ENCODE measurements around the gene LZTR1. TPM values are rescaled to one million over a fixed set of nuclear protein-coding genes. Genes with fewer than 3 reads are reported as not detected.

The LZTR1 gene
- total and polyA plus RNA-seq, 11 donors: 18.4 to 41.9 (median 26.6) TPM

- Histone ChIP-seq H3K9me3 (no peaks in the 10 kb centered on the region), H3K4me1 (peaks cover 0 to 17% (median 6%) of the 10 kb centered on the region in 12 donors), H3K36me3 (no peaks in the 10 kb centered on the region), H3K27ac (no peak overlapping the region), H3K4me3 (no peak overlapping the region), H3K27me3 (peaks cover 9 to 52% (median 22%) of the 10 kb centered on the region in 9 donors)
- TF ChIP-seq POLR2A (IDR thresholded peaks at IDR 0.05): no peak
- no peak for TF ChIP-seq CTCF (IDR thresholded peaks at IDR 0.05)
- intact Hi-C loops (cut with DNase I): loop anchor here in 1 of 10 donors (10.0 kb wide), 1 partner anchor 65 kb away; no protein-coding TSS in a partner anchor
- 86 to 91% (median 87%) methylated on average over 15 of the region's 15 CpGs for WGBS, 4 donors
- ATAC-seq: no peak
- DNase-seq: no peak
These were observed 47.9 kb downstream of the LZTR1 start for GRCh38 chr22:21030032-21030431.

- H3K27ac ChIP-seq: no peak overlapping the region
- TF ChIP-seq POLR2A (IDR thresholded peaks at IDR 0.05): no peak
- no peak for TF ChIP-seq CTCF (IDR thresholded peaks at IDR 0.05)
- H3K4me3 ChIP-seq: no peak overlapping the region
- ATAC-seq: no peak
- no peaks in the 10 kb centered on the region for H3K9me3 ChIP-seq
- peaks cover 9 to 52% (median 22%) of the 10 kb centered on the region in 9 donors for H3K27me3 ChIP-seq
- 91 to 93% (median 92%) methylated on average over 39 to 40 of the region's 40 CpGs for WGBS, 4 donors
- no peaks in the 10 kb centered on the region for H3K36me3 ChIP-seq
- no peak for DNase-seq
- H3K4me1 ChIP-seq: peaks cover 0 to 17% (median 6%) of the 10 kb centered on the region in 12 donors
- intact Hi-C loops (cut with DNase I): loop anchor here in 1 of 10 donors (10.0 kb wide), 1 partner anchor 64 kb away; no protein-coding TSS in a partner anchor
These were observed 48.8 kb downstream of the LZTR1 start for GRCh38 chr22:21030621-21031544.

- Histone ChIP-seq H3K9me3 (no peaks in the 10 kb centered on the region), H3K4me1 (peaks cover 0 to 17% (median 6%) of the 10 kb centered on the region in 12 donors), H3K27me3 (peaks cover 9 to 52% (median 22%) of the 10 kb centered on the region in 9 donors), H3K27ac (no peak overlapping the region), H3K4me3 (peak overlapping the region in 5 of 12 donors; percentile 41 to 51 (median 49)), H3K36me3 (no peaks in the 10 kb centered on the region)
- DNase-seq (no peak), ATAC-seq (peak in 1 of 4 donors; percentile 5)
- WGBS, 4 donors: 76 to 90% (median 86%) methylated on average over 9 to 18 of the region's 18 CpGs
- intact Hi-C loops (cut with DNase I): loop anchor here in 1 of 10 donors (10.0 kb wide), 1 partner anchor 63 kb away; no protein-coding TSS in a partner anchor
- TF ChIP-seq CTCF (IDR thresholded peaks at IDR 0.05): no peak
- TF ChIP-seq POLR2A (IDR thresholded peaks at IDR 0.05): no peak
These were observed 49.5 kb downstream of the LZTR1 start for GRCh38 chr22:21031545-21032036.

Data from heart left ventricle (tissue), 16 donors.